Spleen (tissue), 7 donors: Measurements from ENCODE around the gene RIPOR2.

Experiments
- CTCF ChIP-seq, 11 experiments: fragments of 200-600 bp in 7 of 11; fragments of 450-650 bp in 4 of 11; sonication (generic) in 4 of 11; IDR thresholded peaks in 8 of 11; conservative IDR thresholded peaks in 3 of 11; 1 replicate in 7 of 11; 2 replicates in 4 of 11; pipeline versions ENCODE4 v1.4.0 to v1.8.0; 2016 to 2021; ENCODE audit warnings: antibody characterized with exemption in 11 of 11, inconsistent platforms in 4 of 11, mild to moderate bottlenecking in 1 of 11
- POLR2A ChIP-seq, 3 donors: fragments of 450-650 bp; IDR thresholded peaks; one replicate each; pipeline ENCODE4 v1.5.1; 2017; ENCODE audit warnings: antibody characterized with exemption in 3 of 3, mild to moderate bottlenecking in 1 of 3
- POLR2AphosphoS5 ChIP-seq, 3 donors: sonication (generic); formaldehyde crosslinking; IDR thresholded peaks; one replicate each; pipeline ENCODE4 v1.5.1; 2017; ENCODE audit warnings: antibody characterized with exemption in 3 of 3
- donor health status: DM: no; HTN: no; CAD: no; lungs with moderate emphysema.
- donor health status: DM: no; HTN: no; CAD: no.
- donor health status: DM: no; HTN: no; CAD: no.

- no peak for TF ChIP-seq CTCF (IDR thresholded peaks at IDR 0.05 in 8 of 11, conservative IDR thresholded peaks at IDR 0.05 in 3 of 11)
- no peak for TF ChIP-seq POLR2A (IDR thresholded peaks at IDR 0.05)
- TF ChIP-seq POLR2AphosphoS5 (IDR thresholded peaks at IDR 0.05), result peak in 1 of 3 donors; percentile 38
These were observed 95.6 kb downstream of the RIPOR2 start for GRCh38 chr6:24840187-24840586.
